SU-DHL-6 (cell line): ENCODE data around the gene RABL6.

Source experiments
- H2AFZ ChIP-seq: fragments of 200-600 bp; sonication (generic); 2 replicates; pipeline ENCODE4 v1.6.1; 2014; ENCODE audit warnings: low read depth, mild to moderate bottlenecking, moderate library complexity, mixed read lengths, antibody characterized with exemption, low read length; ENCODE audit not compliant: severe bottlenecking
- H3F3A ChIP-seq: fragments of 200-600 bp; shearing (Covaris generic); 2 replicates; pipeline ENCODE4 v1.6.0; 2016; ENCODE audit warnings: antibody characterized with exemption, mild to moderate bottlenecking; ENCODE audit not compliant: insufficient read depth
- H3K27ac ChIP-seq: fragments of 200-600 bp; sonication (generic); 2 replicates; pipeline ENCODE4 v1.5.1; 2016; ENCODE audit warnings: low read depth, mild to moderate bottlenecking, low read length, moderate library complexity, mixed read lengths
- H3K27me3 ChIP-seq: fragments of 200-600 bp; sonication (generic), shearing (Covaris generic); 2 replicates; pipeline ENCODE4 v1.6.0; 2014; ENCODE audit warnings: mild to moderate bottlenecking, low read length
- H3K36me3 ChIP-seq: fragments of 200-600 bp; sonication (generic); 2 replicates; pipeline ENCODE4 v1.6.1; 2014; ENCODE audit warnings: mild to moderate bottlenecking, low read length, mixed read lengths
- H3K4me2 ChIP-seq: fragments of 300-600, 200-600 bp; shearing (Covaris generic), sonication (generic); 2 replicates; pipeline ENCODE4 v1.6.0; 2014; ENCODE audit warnings: low read length, low read depth, mild to moderate bottlenecking; ENCODE audit not compliant: poor library complexity, severe bottlenecking
- H3K4me3 ChIP-seq: fragments of 200-600 bp; sonication (generic); 2 replicates; pipeline ENCODE4 v1.5.1; 2014; ENCODE audit warnings: antibody characterized with exemption, low read length, mild to moderate bottlenecking, mixed read lengths; ENCODE audit not compliant: insufficient read depth, poor library complexity, severe bottlenecking
- H3K79me2 ChIP-seq: fragments of 200-600 bp; sonication (generic); 2 replicates; pipeline ENCODE4 v1.6.1; 2014; ENCODE audit warnings: mild to moderate bottlenecking, low read length, moderate library complexity; ENCODE audit not compliant: insufficient read depth
- H3K9ac ChIP-seq: fragments of 200-600 bp; sonication (generic); 2 replicates; pipeline ENCODE4 v1.7.0; 2014; ENCODE audit warnings: mild to moderate bottlenecking, low read length
- H3K9me2 ChIP-seq: fragments of 200-600 bp; sonication (generic); replicated peaks from 2 replicates; pipeline ENCODE4 v1.6.1; 2014; ENCODE audit warnings: low read length; ENCODE audit not compliant: insufficient read depth
- H3K9me3 ChIP-seq: fragments of 200-600 bp; sonication (generic); 2 replicates; pipeline ENCODE4 v1.6.1; 2014; ENCODE audit warnings: low read length, mixed read lengths; ENCODE audit not compliant: insufficient read depth
- H4K20me1 ChIP-seq: fragments of 200-600 bp; sonication (generic); 2 replicates; pipeline ENCODE4 v1.6.1; 2014; ENCODE audit warnings: low read depth, mild to moderate bottlenecking, antibody characterized with exemption, low read length, moderate library complexity, mixed read lengths
- EZH2phosphoT487 ChIP-seq: fragments of 200-600 bp; sonication (generic), shearing (Covaris generic); conservative IDR thresholded peaks from 2 replicates; pipeline ENCODE4 v1.6.1; 2018; ENCODE audit warnings: mild to moderate bottlenecking, antibody characterized with exemption, low read length, moderate library complexity, mixed read lengths
- TF ChIP-seq, protein P1 (sequence below): fragments of 200-600 bp; sonication (generic); IDR thresholded peaks from one replicate; pipeline ENCODE4 v1.5.1; 2017; ENCODE audit warnings: antibody characterized with exemption, mild to moderate bottlenecking, low read length, moderate library complexity; ENCODE audit not compliant: insufficient read depth, poor library complexity, severe bottlenecking

Gene RABL6

DNA sequence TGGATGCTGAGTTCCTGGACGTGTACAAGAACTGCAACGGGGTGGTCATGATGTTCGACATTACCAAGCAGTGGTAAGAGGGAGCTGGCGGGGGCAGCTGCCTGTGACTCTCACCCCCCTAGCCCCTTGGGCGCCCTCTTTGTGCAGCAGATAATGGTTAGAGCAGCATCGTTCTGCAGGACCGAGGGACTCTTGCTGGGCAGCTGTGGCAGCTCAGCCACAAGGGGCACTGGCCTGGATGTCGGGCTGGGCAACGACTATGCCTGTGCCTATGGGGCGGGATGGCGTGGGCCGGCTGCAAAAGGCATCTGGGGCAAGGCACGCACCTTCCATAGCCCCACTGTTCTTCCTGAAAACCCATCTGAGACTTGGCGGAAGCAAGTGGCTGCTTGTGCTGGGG lies 21.7 kb downstream of the RABL6 start:
- Histone ChIP-seq H3K4me3 (no peak overlapping the region), H4K20me1 (no peaks in the 10 kb centered on the region), H3K36me3 (no peaks in the 10 kb centered on the region), H3K27me3 (no peaks in the 10 kb centered on the region), H3K9me2 (no peaks in the 10 kb centered on the region), H3F3A (no peaks in the 10 kb centered on the region), H3K4me2 (no peak overlapping the region), H3K9me3 (no peaks in the 10 kb centered on the region), H3K27ac (no peak overlapping the region), H3K9ac (no peak overlapping the region), H2AFZ (no peak overlapping the region), H3K79me2 (no peaks in the 10 kb centered on the region)
- no peak for TF ChIP-seq EZH2phosphoT487
- TF ChIP-seq, protein P1, sequence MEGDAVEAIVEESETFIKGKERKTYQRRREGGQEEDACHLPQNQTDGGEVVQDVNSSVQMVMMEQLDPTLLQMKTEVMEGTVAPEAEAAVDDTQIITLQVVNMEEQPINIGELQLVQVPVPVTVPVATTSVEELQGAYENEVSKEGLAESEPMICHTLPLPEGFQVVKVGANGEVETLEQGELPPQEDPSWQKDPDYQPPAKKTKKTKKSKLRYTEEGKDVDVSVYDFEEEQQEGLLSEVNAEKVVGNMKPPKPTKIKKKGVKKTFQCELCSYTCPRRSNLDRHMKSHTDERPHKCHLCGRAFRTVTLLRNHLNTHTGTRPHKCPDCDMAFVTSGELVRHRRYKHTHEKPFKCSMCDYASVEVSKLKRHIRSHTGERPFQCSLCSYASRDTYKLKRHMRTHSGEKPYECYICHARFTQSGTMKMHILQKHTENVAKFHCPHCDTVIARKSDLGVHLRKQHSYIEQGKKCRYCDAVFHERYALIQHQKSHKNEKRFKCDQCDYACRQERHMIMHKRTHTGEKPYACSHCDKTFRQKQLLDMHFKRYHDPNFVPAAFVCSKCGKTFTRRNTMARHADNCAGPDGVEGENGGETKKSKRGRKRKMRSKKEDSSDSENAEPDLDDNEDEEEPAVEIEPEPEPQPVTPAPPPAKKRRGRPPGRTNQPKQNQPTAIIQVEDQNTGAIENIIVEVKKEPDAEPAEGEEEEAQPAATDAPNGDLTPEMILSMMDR, result no peak

DNA sequence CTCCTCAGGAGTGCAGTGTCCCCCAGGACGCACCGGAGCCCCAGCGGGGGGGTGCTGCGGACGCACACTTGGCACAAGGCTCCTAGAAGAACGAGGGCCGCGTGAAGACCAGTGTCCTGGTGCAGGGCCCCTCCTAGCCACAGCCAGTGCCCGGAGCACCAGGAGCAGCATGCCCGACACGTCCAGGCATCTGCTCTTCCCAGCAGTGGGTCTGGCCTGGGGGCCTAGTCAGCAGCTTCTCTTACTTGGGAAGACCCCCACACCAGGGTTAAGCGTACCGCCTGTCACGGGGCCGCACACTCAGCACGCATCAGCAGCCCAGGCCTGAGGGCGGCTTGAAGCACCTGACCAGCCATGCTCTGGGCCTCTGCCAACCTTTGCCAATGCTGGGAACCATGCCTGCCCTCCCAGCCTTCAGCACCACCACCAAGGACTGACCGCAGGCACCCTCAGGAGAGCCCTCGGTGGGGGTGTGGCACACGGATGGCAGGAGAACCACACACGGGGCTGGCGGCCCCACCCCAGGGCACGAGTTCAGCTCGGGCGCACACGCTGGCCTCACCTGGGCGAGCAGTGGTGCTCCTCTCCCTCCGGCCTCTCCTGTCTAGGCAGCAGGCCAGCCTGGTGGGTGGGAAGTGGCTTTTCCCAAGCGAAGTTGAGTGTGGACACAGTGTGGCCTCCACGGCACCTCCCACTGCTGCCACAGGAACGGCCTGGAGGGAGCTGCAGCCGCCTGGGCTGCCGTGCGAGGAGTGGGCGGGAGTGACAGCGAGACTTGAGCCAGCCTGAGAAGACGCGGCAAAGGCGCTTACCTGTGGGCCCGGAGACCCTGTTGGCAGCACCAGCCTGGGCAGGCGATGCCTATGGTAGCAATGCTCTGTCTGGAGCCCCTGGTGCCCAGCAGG lies 22.5 kb downstream of the RABL6 start:
- H3K27me3 ChIP-seq, result no peaks in the 10 kb centered on the region
- TF ChIP-seq, protein P1, result no peak
- TF ChIP-seq EZH2phosphoT487, result no peak
- H3K9me2 ChIP-seq, result no peaks in the 10 kb centered on the region
- H3K9ac ChIP-seq, result no peak overlapping the region
- no peaks in the 10 kb centered on the region for H3F3A ChIP-seq
- H3K36me3 ChIP-seq, result no peaks in the 10 kb centered on the region
- H3K9me3 ChIP-seq, result no peaks in the 10 kb centered on the region
- H3K4me3 ChIP-seq, result no peak overlapping the region
- no peaks in the 10 kb centered on the region for H3K79me2 ChIP-seq
- H4K20me1 ChIP-seq, result no peaks in the 10 kb centered on the region
- H2AFZ ChIP-seq, result no peak overlapping the region
- H3K4me2 ChIP-seq, result no peak overlapping the region
- no peak overlapping the region for H3K27ac ChIP-seq

DNA sequence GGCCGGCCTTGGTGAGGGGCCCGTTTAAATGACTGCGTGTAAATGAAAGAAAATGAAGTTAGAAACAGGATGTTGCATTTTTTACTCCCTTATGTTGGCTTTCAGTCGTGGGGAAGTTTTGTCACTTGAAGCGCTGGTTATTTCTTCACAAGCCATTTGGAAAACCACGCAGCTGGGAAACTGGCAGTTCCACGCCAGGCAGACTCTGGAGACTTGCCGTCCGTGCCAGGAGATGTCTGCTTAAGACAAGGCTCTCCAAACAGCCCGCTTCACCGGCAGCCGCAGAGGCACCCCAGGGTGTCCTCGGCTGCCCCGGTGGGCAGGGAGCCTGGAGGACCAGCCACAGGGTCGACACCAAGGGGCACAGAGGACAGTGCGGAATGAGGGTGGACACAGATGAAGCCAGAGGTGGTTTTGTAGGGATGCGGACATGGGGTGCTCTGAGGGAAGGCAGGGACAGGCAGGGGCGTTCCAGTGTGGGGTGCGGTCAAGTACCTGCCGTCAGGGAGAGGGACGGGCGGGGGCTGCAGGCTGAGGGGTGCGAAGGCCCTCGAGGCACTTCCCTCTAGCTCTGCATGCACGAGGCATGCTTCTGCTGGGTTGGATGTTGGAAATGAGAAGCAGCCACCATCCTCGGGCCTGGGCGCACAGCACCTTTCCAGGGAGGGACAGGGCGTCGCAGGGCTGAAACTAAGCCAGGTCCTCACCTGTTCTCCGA lies 23.4 kb downstream of the RABL6 start:
- H3K4me3 ChIP-seq, result no peak overlapping the region
- no peak overlapping the region for H3K4me2 ChIP-seq
- H4K20me1 ChIP-seq, result no peaks in the 10 kb centered on the region
- TF ChIP-seq, protein P1, result no peak
- TF ChIP-seq EZH2phosphoT487, result no peak
- H3F3A ChIP-seq, result no peaks in the 10 kb centered on the region
- no peaks in the 10 kb centered on the region for H3K27me3 ChIP-seq
- H3K9me3 ChIP-seq, result no peaks in the 10 kb centered on the region
- no peak overlapping the region for H2AFZ ChIP-seq
- H3K27ac ChIP-seq, result no peak overlapping the region
- no peaks in the 10 kb centered on the region for H3K79me2 ChIP-seq
- no peaks in the 10 kb centered on the region for H3K36me3 ChIP-seq
- no peak overlapping the region for H3K9ac ChIP-seq
- no peaks in the 10 kb centered on the region for H3K9me2 ChIP-seq
